ENCODE data around the gene MTCL3.

DNA sequence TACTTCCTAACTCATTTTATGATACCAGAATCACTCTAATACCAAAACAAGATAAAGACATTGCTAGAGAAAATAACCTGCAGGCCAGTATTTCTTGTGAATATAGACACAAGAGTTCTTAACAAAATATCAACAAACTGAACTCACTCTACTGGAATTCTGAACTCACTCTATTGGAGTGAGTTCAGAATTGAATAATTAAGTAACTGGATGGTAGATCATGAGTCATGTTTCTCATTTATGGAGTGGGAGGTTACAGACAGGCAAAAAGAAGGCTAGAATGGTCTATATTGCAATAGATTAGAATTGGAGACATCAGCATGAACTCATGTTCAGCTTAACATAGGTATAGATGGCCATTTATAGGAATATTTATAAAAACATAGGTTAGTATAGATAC lies 31.3 kb upstream of the MTCL3 start:
- TF ChIP-seq POLR2AphosphoS5 (IDR thresholded peaks at IDR 0.05) = no peak
- TF ChIP-seq, protein P1, sequence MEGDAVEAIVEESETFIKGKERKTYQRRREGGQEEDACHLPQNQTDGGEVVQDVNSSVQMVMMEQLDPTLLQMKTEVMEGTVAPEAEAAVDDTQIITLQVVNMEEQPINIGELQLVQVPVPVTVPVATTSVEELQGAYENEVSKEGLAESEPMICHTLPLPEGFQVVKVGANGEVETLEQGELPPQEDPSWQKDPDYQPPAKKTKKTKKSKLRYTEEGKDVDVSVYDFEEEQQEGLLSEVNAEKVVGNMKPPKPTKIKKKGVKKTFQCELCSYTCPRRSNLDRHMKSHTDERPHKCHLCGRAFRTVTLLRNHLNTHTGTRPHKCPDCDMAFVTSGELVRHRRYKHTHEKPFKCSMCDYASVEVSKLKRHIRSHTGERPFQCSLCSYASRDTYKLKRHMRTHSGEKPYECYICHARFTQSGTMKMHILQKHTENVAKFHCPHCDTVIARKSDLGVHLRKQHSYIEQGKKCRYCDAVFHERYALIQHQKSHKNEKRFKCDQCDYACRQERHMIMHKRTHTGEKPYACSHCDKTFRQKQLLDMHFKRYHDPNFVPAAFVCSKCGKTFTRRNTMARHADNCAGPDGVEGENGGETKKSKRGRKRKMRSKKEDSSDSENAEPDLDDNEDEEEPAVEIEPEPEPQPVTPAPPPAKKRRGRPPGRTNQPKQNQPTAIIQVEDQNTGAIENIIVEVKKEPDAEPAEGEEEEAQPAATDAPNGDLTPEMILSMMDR (IDR thresholded peaks at IDR 0.05) = no peak
